GM23248 (cell line): ENCODE data around the gene LRMDA. TPM values are rescaled to one million over a fixed set of nuclear protein-coding genes. Genes with fewer than 3 reads are reported as not detected.

Experiments used
- DNase-seq: peaks from one replicate; pipeline ENCODE4 v3.0.0-alpha.2; 2015
- H2AFZ ChIP-seq: fragments of 200-600 bp; sonication (generic); 2 replicates; pipeline ENCODE4 v1.6.1; 2016; ENCODE audit warnings: antibody characterized with exemption
- H3F3A ChIP-seq: fragments of 200-600 bp; sonication (generic); 2 replicates; pipeline ENCODE4 v1.6.1; 2016; ENCODE audit warnings: mild to moderate bottlenecking, antibody characterized with exemption, mixed run types; ENCODE audit not compliant: insufficient read depth
- H3K27ac ChIP-seq: fragments of 200-600 bp; sonication (generic); 2 replicates; pipeline ENCODE4 v1.5.1; 2016; ENCODE audit warnings: mild to moderate bottlenecking
- H3K27me3 ChIP-seq: fragments of 200-600 bp; sonication (generic); replicated peaks from 2 replicates; pipeline ENCODE4 v1.6.1; 2016; ENCODE audit warnings: mild to moderate bottlenecking; ENCODE audit not compliant: insufficient read depth
- H3K36me3 ChIP-seq: fragments of 200-600 bp; sonication (generic); 2 replicates; pipeline ENCODE4 v1.6.1; 2016; ENCODE audit warnings: low read depth, mild to moderate bottlenecking
- H3K4me1 ChIP-seq: fragments of 200-600 bp; sonication (generic); 2 replicates; pipeline ENCODE4 v1.6.1; 2016; ENCODE audit warnings: mild to moderate bottlenecking; ENCODE audit not compliant: insufficient read depth
- H3K4me2 ChIP-seq: fragments of 200-600 bp; sonication (generic); one replicate; pipeline ENCODE4 v1.6.1; 2016; ENCODE audit warnings: mild to moderate bottlenecking; ENCODE audit not compliant: unreplicated experiment
- H3K4me3 ChIP-seq: fragments of 200-600 bp; sonication (generic); 2 replicates; pipeline ENCODE4 v1.5.1; 2016; ENCODE audit warnings: mild to moderate bottlenecking
- H3K79me2 ChIP-seq: fragments of 200-600 bp; sonication (generic); 2 replicates; pipeline ENCODE4 v1.6.1; 2016; ENCODE audit warnings: mild to moderate bottlenecking; ENCODE audit not compliant: insufficient read depth
- H3K9ac ChIP-seq: fragments of 200-600 bp; sonication (generic); 2 replicates; pipeline ENCODE4 v1.6.1; 2016; ENCODE audit warnings: mild to moderate bottlenecking
- H3K9me2 ChIP-seq: fragments of 200-600 bp; sonication (generic); 2 replicates; pipeline ENCODE4 v1.6.1; 2016; ENCODE audit warnings: mixed run types, mild to moderate bottlenecking, moderate library complexity; ENCODE audit not compliant: insufficient read depth
- H3K9me3 ChIP-seq: fragments of 200-600 bp; sonication (generic); one replicate; pipeline ENCODE4 v1.6.1; 2017; ENCODE audit warnings: low read depth
- H4K20me1 ChIP-seq: fragments of 200-600 bp; sonication (generic); 2 replicates; pipeline ENCODE4 v1.6.0; 2016; ENCODE audit not compliant: insufficient read depth
- EZH2 ChIP-seq: fragments of 200-600 bp; sonication (generic); IDR thresholded peaks from 2 replicates; pipeline ENCODE4 v1.6.1; 2018; ENCODE audit warnings: antibody characterized with exemption, mild to moderate bottlenecking; ENCODE audit not compliant: insufficient read depth, poor library complexity, severe bottlenecking
- EZH2phosphoT487 ChIP-seq: fragments of 200-600 bp; sonication (generic); IDR thresholded peaks from 2 replicates; pipeline ENCODE4 v1.6.1; 2018; ENCODE audit warnings: antibody characterized with exemption, moderate library complexity, mild to moderate bottlenecking, low read depth; ENCODE audit not compliant: insufficient read depth
- WGBS, 2 experiments: methylation state at CpG; one replicate each; pipeline ENCODE4 v1.1.6; 2015 to 2017; ENCODE audit warnings: low lambda C conversion rate in 2 of 2, low coverage in 1 of 2; ENCODE audit errors: missing lambda C conversion rate in 2 of 2; 5-methylcytosine and 5-hydroxymethylcytosine counted together
- in situ Hi-C: fragments of 300-500 bp; cut with MboI; formaldehyde crosslinking; loops from 2 replicates; pipeline ENCODE4 v1.15.0; 2020
- polyA plus RNA-seq: library from polyadenylated mRNA; unstranded; fragments of >200 nt; fragmentation: Nextera tagmentation; extraction: Ambion mirVana; gene quantifications from 2 replicates; pipeline ENCODE4 v1.2.1, GENCODE V29; 2016
- total RNA-seq: library from RNA; depleted of rRNA; stranded (reverse); fragments of >200 nt; shearing (Covaris generic); gene quantifications from 2 replicates; pipeline ENCODE4 v1.2.3, GENCODE V29; 2014

LRMDA gene
- total and polyA plus RNA-seq, 2 experiments from 2014 or later: 2.6 TPM; not detected in 1

DNA sequence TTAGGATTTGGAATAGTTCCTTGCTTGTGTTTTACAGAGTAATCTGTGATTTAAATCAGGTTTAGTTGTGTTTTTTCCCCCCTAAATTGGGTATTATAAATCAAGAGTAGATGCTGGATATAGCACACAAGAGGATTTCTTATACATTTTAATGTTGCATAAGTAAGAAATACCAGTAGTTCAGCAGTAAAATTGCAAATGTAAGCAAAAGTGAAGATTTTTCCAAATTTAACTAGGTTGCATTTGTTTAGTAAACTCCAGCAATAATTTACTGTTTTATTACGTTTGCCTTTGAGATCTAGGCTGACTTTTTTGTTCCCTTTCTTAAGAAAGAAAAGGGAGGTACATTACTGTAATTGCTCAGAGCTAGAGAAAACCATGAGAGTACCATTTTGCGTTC, 207.3 kb downstream of the LRMDA start:
- H4K20me1 ChIP-seq: no peaks in the 10 kb centered on the region
- no peak overlapping the region for H3K9ac ChIP-seq
- H3K4me3 ChIP-seq: no peak overlapping the region
- TF ChIP-seq EZH2 (no peak), EZH2phosphoT487 (no peak)
- H2AFZ ChIP-seq: no peak overlapping the region
- no peaks in the 10 kb centered on the region for H3K4me1 ChIP-seq
- 61 to 63% methylated on average over 2 of the region's 2 CpGs for WGBS, 2 experiments
- H3K4me2 ChIP-seq: no peak overlapping the region
- in situ Hi-C loops: no loop called here
- H3K27ac ChIP-seq: no peak overlapping the region
- H3K27me3 ChIP-seq: peaks cover 50% of the 10 kb centered on the region
- H3F3A ChIP-seq: no peaks in the 10 kb centered on the region
- no peaks in the 10 kb centered on the region for H3K36me3 ChIP-seq
- DNase-seq: no peak
- H3K79me2 ChIP-seq: no peaks in the 10 kb centered on the region
- H3K9me3 ChIP-seq: no peaks in the 10 kb centered on the region
- H3K9me2 ChIP-seq: no peaks in the 10 kb centered on the region

DNA sequence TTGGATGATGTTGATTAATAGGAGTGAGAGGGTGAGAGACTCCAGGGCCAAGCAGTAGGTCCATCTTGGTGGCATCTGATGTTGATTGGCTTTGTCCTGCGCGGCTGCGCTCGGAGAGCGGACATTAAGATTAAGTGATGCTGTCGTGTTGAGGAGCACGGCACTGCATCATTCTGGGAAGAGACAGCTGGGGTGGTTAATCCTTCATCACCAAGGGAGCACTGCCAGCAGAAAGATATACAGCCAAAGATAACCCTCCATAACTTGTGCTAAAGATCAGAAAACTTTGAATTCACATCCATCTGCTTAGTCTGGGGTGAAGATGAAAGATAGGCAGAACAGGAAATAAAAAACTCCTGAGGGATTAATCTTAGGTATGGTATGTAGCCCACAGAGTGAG, 208.3 kb downstream of the LRMDA start:
- no peak for DNase-seq
- 95 to 97% methylated on average over 7 of the region's 7 CpGs for WGBS, 2 experiments
- H3K4me1 ChIP-seq: no peaks in the 10 kb centered on the region

DNA sequence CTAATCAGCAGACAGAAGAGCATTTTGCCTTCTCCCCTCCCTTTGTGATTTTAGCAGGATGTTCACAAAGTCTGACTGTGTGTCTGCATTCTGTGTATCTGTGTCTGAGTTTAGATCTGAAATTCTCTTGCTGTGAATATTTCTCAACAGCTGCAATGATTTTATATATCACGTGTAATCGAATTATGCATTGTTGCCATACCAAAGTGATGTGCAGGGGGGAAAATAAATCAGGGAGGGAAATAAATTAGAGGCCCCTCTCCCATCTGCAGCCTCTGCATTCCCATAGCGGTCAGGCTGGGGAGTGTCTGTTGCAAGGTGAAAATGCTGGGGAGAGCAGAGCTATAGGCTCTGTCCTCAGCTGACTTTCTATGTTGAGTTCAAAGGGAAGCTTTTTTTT, 209.0 kb downstream of the LRMDA start:
- Histone ChIP-seq H3K9ac (no peak overlapping the region), H3F3A (no peaks in the 10 kb centered on the region), H3K4me3 (no peak overlapping the region), H3K36me3 (no peaks in the 10 kb centered on the region), H4K20me1 (no peaks in the 10 kb centered on the region), H3K27me3 (peaks cover 56% of the 10 kb centered on the region), H2AFZ (no peak overlapping the region), H3K4me2 (no peak overlapping the region), H3K9me3 (no peaks in the 10 kb centered on the region), H3K9me2 (no peaks in the 10 kb centered on the region), H3K79me2 (no peaks in the 10 kb centered on the region), H3K27ac (no peak overlapping the region), H3K4me1 (no peaks in the 10 kb centered on the region)
- WGBS, 2 experiments: 71 to 74% methylated on average over 3 of the region's 3 CpGs
- in situ Hi-C loops: no loop called here
- no peak for TF ChIP-seq EZH2phosphoT487
- no peak for TF ChIP-seq EZH2
- DNase-seq: no peak

More for the DNA sequence above, 208.3 kb downstream of the LRMDA start:
- H3K9me2 ChIP-seq: no peaks in the 10 kb centered on the region
- H2AFZ ChIP-seq: no peak overlapping the region
- H3K4me2 ChIP-seq: no peak overlapping the region
- H3K27me3 ChIP-seq: peaks cover 56% of the 10 kb centered on the region
- no peak overlapping the region for H3K4me3 ChIP-seq
- no peak for TF ChIP-seq EZH2
- TF ChIP-seq EZH2phosphoT487: no peak
- no peaks in the 10 kb centered on the region for H3K79me2 ChIP-seq
- H3K9ac ChIP-seq: no peak overlapping the region
- H3K27ac ChIP-seq: no peak overlapping the region
- no peaks in the 10 kb centered on the region for H3F3A ChIP-seq
- H4K20me1 ChIP-seq: no peaks in the 10 kb centered on the region
- no peaks in the 10 kb centered on the region for H3K9me3 ChIP-seq
- in situ Hi-C loops: no loop called here
- no peaks in the 10 kb centered on the region for H3K36me3 ChIP-seq

DNA sequence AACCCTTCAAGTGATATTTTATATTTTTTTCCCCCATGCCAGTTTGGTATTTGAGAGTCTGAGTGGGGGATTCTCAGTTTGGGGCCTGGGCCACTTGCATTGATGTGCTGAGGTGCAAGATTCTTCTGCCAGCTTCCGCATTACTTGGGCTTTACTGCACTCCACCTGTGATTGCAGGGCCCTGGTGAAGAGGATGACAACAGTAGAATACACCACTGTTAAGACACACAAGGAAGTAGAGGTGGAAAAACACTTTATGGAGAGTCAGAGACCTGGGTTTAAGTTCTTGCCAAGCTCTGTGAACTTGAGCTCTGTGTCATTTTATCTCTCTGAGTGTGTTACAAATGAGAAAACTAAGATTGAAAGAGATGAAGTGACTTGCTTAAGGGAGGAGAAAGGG, 209.4 kb downstream of the LRMDA start:
- Histone ChIP-seq H4K20me1 (no peaks in the 10 kb centered on the region), H3K4me3 (no peak overlapping the region), H3K9me2 (no peaks in the 10 kb centered on the region), H3K27ac (no peak overlapping the region), H3K4me1 (no peaks in the 10 kb centered on the region), H2AFZ (no peak overlapping the region), H3K79me2 (no peaks in the 10 kb centered on the region), H3K27me3 (peaks cover 54% of the 10 kb centered on the region), H3K9me3 (no peaks in the 10 kb centered on the region), H3K36me3 (no peaks in the 10 kb centered on the region), H3F3A (no peaks in the 10 kb centered on the region), H3K4me2 (no peak overlapping the region), H3K9ac (no peak overlapping the region)
- 91 to 100% methylated on average over 1 of the region's 1 CpG for WGBS, 2 experiments
- in situ Hi-C loops: no loop called here
- no peak for DNase-seq
- TF ChIP-seq EZH2 (no peak), EZH2phosphoT487 (no peak)

DNA sequence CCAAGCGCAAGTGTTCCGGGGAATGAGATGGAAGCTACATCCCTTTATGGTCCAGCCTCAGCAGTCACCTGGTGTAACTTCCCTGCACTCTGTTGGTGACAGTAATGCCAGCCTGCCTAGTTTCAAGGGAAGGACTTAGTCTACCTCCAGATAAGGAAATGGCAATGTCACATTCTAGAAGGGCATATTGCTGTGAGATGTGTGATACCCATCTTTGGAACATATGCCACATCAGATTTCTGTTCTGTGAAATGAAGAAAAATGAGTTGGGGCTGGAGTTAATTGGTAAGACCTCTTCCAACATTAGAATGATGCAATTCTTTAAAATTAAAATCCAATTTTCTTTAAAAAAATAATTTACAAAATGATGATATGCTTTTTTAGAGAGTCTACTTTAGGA, 212.0 kb downstream of the LRMDA start:
- in situ Hi-C loops: no loop called here
- Histone ChIP-seq H3K9me2 (no peaks in the 10 kb centered on the region), H3K27ac (no peak overlapping the region), H3K4me2 (no peak overlapping the region), H3K4me1 (no peaks in the 10 kb centered on the region), H3K9ac (no peak overlapping the region), H3K4me3 (no peak overlapping the region), H3K36me3 (no peaks in the 10 kb centered on the region), H4K20me1 (no peaks in the 10 kb centered on the region), H3K79me2 (no peaks in the 10 kb centered on the region), H3K9me3 (no peaks in the 10 kb centered on the region), H3K27me3 (peaks cover 34% of the 10 kb centered on the region), H2AFZ (no peak overlapping the region), H3F3A (no peaks in the 10 kb centered on the region)
- TF ChIP-seq EZH2phosphoT487: no peak
- no peak for TF ChIP-seq EZH2
- no peak for DNase-seq
- WGBS, 2 experiments: 92 to 97% methylated on average over 2 of the region's 2 CpGs
